ENCODE data around the gene MAP6. TPM values are rescaled to one million over a fixed set of nuclear protein-coding genes. Genes with fewer than 3 reads are reported as not detected.

MAP6 gene
- total and polyA plus RNA-seq, 10 of the 15 experiments (the other 5 are each of a cell fraction or from before 2014, with no cell fraction given) = 0.06 to 0.19 (median 0.11) TPM; not detected in 5

DNA sequence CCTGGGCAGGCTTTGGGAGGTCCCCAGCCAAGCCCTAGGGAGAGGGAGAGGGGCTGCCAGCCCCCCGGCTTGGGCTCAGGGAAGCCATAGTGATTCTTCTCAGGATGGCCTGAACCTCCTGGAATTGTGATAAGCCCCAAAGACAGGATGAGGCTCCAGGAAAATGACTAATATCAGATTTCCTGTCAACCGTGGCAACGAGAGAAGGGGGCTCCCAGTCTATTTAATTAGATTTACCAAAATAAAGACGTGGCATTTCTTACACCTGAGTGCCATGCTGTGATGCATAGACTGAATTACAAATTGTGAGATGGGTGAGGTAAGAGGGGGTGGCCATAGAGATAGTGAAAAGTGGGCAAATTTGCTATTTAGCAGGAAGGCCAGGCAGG, 86.3 kb downstream of the MAP6 start:
- SMC1A ChIA-PET (ENCODE audit: uncharacterized antibody, unreplicated experiment) = interaction anchor here (1.3 kb wide), 1 partner anchor 12 kb away, joined by 4 read pairs; no protein-coding TSS in a partner anchor
- CTCF ChIA-PET = interaction anchor here (1.3 to 2.5 kb wide), 2 partner anchors 12 to 15 kb away, joined by 5 read pairs; no protein-coding TSS in a partner anchor
- ATAC-seq = peak; percentile 12
- BruUV-seq (replicated peaks) = no TSS peak
- Histone ChIP-seq H3K9me3 (replicated peaks; ENCODE audit: control insufficient read depth, insufficient read depth, low read length) (no peaks in the 10 kb centered on the region), H3K4me1 (ENCODE audit: control insufficient read depth, insufficient read depth, low read length) (peaks cover 9% of the 10 kb centered on the region; the same call in 1 of the 2 replicates), H4K20me1 (ENCODE audit: control insufficient read depth, insufficient read depth) (no peaks in the 10 kb centered on the region), H3K4me2 (ENCODE audit: control insufficient read depth, insufficient read depth) (peak overlapping the region; percentile 95), H3K36me3 (ENCODE audit: control insufficient read depth in 2 of 2, insufficient read depth in 2 of 2, low read length in 1 of 2) (no peaks in the 10 kb centered on the region), H3K79me2 (ENCODE audit: control insufficient read depth, insufficient read depth, low read length) (no peaks in the 10 kb centered on the region), H3K27me3 (replicated peaks in 1 of 2; ENCODE audit: control insufficient read depth in 2 of 2, insufficient read depth in 2 of 2, low read length in 1 of 2) (no peaks in the 10 kb centered on the region), H3K4me3 (peak overlapping the region; percentile 66), H3K9ac (ENCODE audit: control insufficient read depth, insufficient read depth, low read length) (peak overlapping the region; percentile 78), H3K27ac (ENCODE audit: control insufficient read depth, insufficient read depth) (no peak overlapping the region), H2AFZ (ENCODE audit: control insufficient read depth, low read depth, low read length) (peak overlapping the region; percentile 95)
- in situ Hi-C loops (cut with MboI) = no loop called here
- WGBS (ENCODE audit: insufficient coverage, insufficient replicate concordance, low lambda C conversion rate, missing lambda C conversion rate) = 1% methylated on average over 4 of the region's 4 CpGs
- RAD21 ChIA-PET (ENCODE audit: unreplicated experiment) = no interaction called here
- TF ChIP-seq RAD21 (IDR thresholded peaks at IDR 0.05; ENCODE audit: insufficient read depth, low read depth, low read length) (no peak), STAT3 (IDR thresholded peaks at IDR 0.05; ENCODE audit: low read depth, low read length) (no peak), HDGF (IDR thresholded peaks at IDR 0.05) (no peak), MYB (IDR thresholded peaks at IDR 0.05; ENCODE audit: borderline replicate concordance, low read depth, low read length) (no peak), ZNF24 (IDR thresholded peaks at IDR 0.05) (no peak), EZH2 (IDR thresholded peaks at IDR 0.05; ENCODE audit: borderline replicate concordance, control insufficient read depth, low read depth, low read length) (no peak), BMI1 (IDR thresholded peaks at IDR 0.05; ENCODE audit: borderline replicate concordance) (no peak), SMAD1 (IDR thresholded peaks at IDR 0.05; ENCODE audit: low read depth, partially characterized antibody) (no peak)
- no peak for FAIRE-seq
- intact Hi-C loops (cut with micrococcal nuclease; ENCODE audit: unreplicated experiment) = no loop called here
- POLR2A ChIA-PET = interaction anchor here (0.9 kb wide), 1 partner anchor 20 kb away, joined by 4 read pairs; no protein-coding TSS in a partner anchor
- no peak for DNase-seq (ENCODE audit: low read depth, low spot score)

DNA sequence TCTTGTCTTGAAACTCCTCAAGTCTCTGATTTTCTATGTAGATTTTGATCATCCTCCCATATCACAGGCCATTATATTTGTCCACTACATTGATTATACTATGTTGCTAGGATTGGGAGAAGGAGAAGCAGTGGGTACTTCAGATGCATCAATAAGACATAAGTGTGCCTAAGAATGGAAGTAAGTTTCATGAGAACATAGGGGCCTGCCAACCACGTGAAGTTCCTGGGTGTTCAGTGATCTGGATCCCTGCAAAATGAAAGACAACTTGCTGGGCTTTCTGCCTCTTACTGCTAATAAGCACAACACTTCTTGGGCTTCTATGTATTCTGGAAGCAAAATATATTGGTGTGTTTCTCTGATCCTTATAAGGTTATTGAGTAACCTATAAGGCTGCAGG, 89.0 kb downstream of the MAP6 start:
- Histone ChIP-seq H3K4me3 (no peak overlapping the region), H3K4me1 (ENCODE audit: control insufficient read depth, insufficient read depth, low read length) (peaks cover 13% of the 10 kb centered on the region; the same call in 1 of the 2 replicates), H3K79me2 (ENCODE audit: control insufficient read depth, insufficient read depth, low read length) (no peaks in the 10 kb centered on the region), H3K27ac (ENCODE audit: control insufficient read depth, insufficient read depth) (no peak overlapping the region), H3K36me3 (ENCODE audit: control insufficient read depth in 2 of 2, insufficient read depth in 2 of 2, low read length in 1 of 2) (no peaks in the 10 kb centered on the region), H4K20me1 (ENCODE audit: control insufficient read depth, insufficient read depth) (no peaks in the 10 kb centered on the region), H3K9ac (ENCODE audit: control insufficient read depth, insufficient read depth, low read length) (no peak overlapping the region), H2AFZ (ENCODE audit: control insufficient read depth, low read depth, low read length) (no peak overlapping the region; the same call in 1 of the 2 replicates), H3K9me3 (replicated peaks; ENCODE audit: control insufficient read depth, insufficient read depth, low read length) (no peaks in the 10 kb centered on the region), H3K4me2 (ENCODE audit: control insufficient read depth, insufficient read depth) (no peak overlapping the region), H3K27me3 (replicated peaks in 1 of 2; ENCODE audit: control insufficient read depth in 2 of 2, insufficient read depth in 2 of 2, low read length in 1 of 2) (no peaks in the 10 kb centered on the region)
- 0% methylated on average over 1 of the region's 1 CpG for WGBS (ENCODE audit: insufficient coverage, insufficient replicate concordance, low lambda C conversion rate, missing lambda C conversion rate)
- ChIA-PET POLR2A (no interaction called here), CTCF (no interaction called here), SMC1A (ENCODE audit: uncharacterized antibody, unreplicated experiment) (no interaction called here), RAD21 (ENCODE audit: unreplicated experiment) (no interaction called here)
- DNase-seq (ENCODE audit: low read depth, low spot score) = no peak
- no peak for ATAC-seq
- in situ Hi-C loops (cut with MboI) (no loop called here), intact Hi-C loops (cut with micrococcal nuclease; ENCODE audit: unreplicated experiment) (no loop called here)
- BruUV-seq (replicated peaks) = no TSS peak
- no peak for FAIRE-seq
- TF ChIP-seq CHD2 (IDR thresholded peaks at IDR 0.05; ENCODE audit: borderline replicate concordance, low read depth, low read length) (no peak), YBX1 (IDR thresholded peaks at IDR 0.05) (no peak), NFXL1 (IDR thresholded peaks at IDR 0.05; ENCODE audit: borderline replicate concordance) (no peak), RAD51 (IDR thresholded peaks at IDR 0.05) (no peak), POLR2AphosphoS5 (IDR thresholded peaks at IDR 0.05; ENCODE audit: low read length) (no peak), CREM (IDR thresholded peaks at IDR 0.05; ENCODE audit: low read depth) (no peak)
- TF ChIP-seq, protein P1, sequence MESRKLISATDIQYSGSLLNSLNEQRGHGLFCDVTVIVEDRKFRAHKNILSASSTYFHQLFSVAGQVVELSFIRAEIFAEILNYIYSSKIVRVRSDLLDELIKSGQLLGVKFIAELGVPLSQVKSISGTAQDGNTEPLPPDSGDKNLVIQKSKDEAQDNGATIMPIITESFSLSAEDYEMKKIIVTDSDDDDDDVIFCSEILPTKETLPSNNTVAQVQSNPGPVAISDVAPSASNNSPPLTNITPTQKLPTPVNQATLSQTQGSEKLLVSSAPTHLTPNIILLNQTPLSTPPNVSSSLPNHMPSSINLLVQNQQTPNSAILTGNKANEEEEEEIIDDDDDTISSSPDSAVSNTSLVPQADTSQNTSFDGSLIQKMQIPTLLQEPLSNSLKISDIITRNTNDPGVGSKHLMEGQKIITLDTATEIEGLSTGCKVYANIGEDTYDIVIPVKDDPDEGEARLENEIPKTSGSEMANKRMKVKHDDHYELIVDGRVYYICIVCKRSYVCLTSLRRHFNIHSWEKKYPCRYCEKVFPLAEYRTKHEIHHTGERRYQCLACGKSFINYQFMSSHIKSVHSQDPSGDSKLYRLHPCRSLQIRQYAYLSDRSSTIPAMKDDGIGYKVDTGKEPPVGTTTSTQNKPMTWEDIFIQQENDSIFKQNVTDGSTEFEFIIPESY (IDR thresholded peaks at IDR 0.05) = no peak

Measured in GM12878 (cell line).